ENCODE results near the gene SLC38A1. TPM values are rescaled to one million over a fixed set of nuclear protein-coding genes. Genes with fewer than 3 reads are reported as not detected.

The SLC38A1 gene
- total RNA-seq, 1 donor from 2014 or later, result 44.7 TPM

DNA sequence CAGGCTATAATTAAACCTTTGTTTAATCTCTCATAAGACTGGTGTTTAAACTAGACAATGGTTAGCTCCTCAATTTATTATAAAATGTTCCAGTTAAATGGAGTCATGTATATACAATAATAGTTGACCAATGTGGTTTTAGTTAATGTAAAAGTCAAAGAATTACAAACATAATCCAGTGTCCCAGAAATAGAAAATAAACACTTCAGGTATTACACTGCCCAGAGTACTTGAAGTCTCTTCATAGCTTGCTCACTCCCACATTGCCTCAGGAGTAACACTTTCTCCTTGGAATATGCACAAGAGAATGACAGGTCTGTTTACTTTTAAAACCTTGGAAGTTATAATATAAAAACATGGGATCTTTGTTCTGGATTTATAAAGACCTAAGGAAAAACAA, 60.5 kb downstream of the SLC38A1 start:
- no peaks in the 10 kb centered on the region for H3K9me3 ChIP-seq
- no peaks in the 10 kb centered on the region for H3K27me3 ChIP-seq
- peaks cover 0 to 3% of the 10 kb centered on the region in 2 donors for H3K36me3 ChIP-seq
- H3K4me1 ChIP-seq, result peaks cover 22% of the 10 kb centered on the region
- no peak for DNase-seq (ENCODE audit: extremely low spot score in 2 of 2)
- H3K4me3 ChIP-seq, result no peak overlapping the region
- no peak overlapping the region for H3K27ac ChIP-seq
- TF ChIP-seq, protein P1, sequence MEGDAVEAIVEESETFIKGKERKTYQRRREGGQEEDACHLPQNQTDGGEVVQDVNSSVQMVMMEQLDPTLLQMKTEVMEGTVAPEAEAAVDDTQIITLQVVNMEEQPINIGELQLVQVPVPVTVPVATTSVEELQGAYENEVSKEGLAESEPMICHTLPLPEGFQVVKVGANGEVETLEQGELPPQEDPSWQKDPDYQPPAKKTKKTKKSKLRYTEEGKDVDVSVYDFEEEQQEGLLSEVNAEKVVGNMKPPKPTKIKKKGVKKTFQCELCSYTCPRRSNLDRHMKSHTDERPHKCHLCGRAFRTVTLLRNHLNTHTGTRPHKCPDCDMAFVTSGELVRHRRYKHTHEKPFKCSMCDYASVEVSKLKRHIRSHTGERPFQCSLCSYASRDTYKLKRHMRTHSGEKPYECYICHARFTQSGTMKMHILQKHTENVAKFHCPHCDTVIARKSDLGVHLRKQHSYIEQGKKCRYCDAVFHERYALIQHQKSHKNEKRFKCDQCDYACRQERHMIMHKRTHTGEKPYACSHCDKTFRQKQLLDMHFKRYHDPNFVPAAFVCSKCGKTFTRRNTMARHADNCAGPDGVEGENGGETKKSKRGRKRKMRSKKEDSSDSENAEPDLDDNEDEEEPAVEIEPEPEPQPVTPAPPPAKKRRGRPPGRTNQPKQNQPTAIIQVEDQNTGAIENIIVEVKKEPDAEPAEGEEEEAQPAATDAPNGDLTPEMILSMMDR (IDR thresholded peaks at IDR 0.05), result no peak
- TF ChIP-seq POLR2AphosphoS5 (IDR thresholded peaks at IDR 0.05; ENCODE audit: insufficient read depth in 1 of 2, low read depth in 1 of 2) (no peak), POLR2A (IDR thresholded peaks at IDR 0.05) (no peak)
- intact Hi-C loops (cut with DNase I), result no loop called here

DNA sequence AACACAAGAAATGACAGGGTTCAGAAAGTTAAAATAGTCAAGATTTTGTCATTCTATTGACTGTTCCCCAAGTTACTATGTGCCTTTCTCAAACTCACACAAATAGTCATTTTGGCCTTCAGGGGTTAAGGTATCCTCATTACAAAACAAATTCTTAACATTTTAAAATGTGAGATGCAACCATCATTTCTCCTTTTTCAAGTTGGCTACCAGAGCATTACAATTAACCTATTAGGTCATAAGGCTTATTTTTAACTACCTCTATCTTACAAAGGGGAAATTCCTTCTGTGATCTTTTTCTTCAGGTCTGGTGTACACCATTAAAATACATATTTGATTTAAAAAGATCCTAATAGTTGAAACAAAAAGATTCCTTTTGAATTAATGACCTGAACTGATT, 61.2 kb downstream of the SLC38A1 start:
- peaks cover 22% of the 10 kb centered on the region for H3K4me1 ChIP-seq
- H3K27ac ChIP-seq, result no peak overlapping the region
- H3K36me3 ChIP-seq, result peaks cover 0 to 7% of the 10 kb centered on the region in 2 donors
- intact Hi-C loops (cut with DNase I), result no loop called here
- no peaks in the 10 kb centered on the region for H3K27me3 ChIP-seq
- H3K9me3 ChIP-seq, result no peaks in the 10 kb centered on the region
- H3K4me3 ChIP-seq, result no peak overlapping the region
- DNase-seq (ENCODE audit: extremely low spot score in 2 of 2), result no peak
- TF ChIP-seq POLR2A (IDR thresholded peaks at IDR 0.05) (no peak), POLR2AphosphoS5 (IDR thresholded peaks at IDR 0.05; ENCODE audit: insufficient read depth in 1 of 2, low read depth in 1 of 2) (no peak)
- TF ChIP-seq, protein P1 (IDR thresholded peaks at IDR 0.05), result no peak

DNA sequence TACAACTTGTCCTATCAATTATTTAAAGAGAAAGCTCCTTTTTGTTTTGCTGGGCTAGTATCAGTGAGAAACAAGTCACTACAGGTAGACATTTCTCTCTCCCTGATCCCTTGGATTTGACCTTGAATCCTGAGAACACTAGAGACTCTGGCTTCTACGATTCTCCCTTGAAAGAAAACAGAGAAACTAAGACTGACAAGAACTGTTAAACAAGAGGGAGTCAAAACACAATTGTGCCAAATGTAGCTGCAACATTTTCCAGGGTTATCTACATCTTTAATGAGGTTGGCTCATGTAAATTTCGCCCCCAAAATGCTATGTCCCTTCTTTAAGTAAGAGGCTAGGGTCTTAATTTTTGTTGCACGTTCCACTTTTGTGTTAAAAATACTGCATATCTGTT, 62.4 kb downstream of the SLC38A1 start:
- Histone ChIP-seq H3K27ac (no peak overlapping the region), H3K9me3 (no peaks in the 10 kb centered on the region), H3K4me1 (peaks cover 22% of the 10 kb centered on the region), H3K36me3 (peaks cover 0 to 7% of the 10 kb centered on the region in 2 donors), H3K4me3 (no peak overlapping the region), H3K27me3 (no peaks in the 10 kb centered on the region)
- intact Hi-C loops (cut with DNase I), result no loop called here
- TF ChIP-seq POLR2AphosphoS5 (IDR thresholded peaks at IDR 0.05; ENCODE audit: insufficient read depth in 1 of 2, low read depth in 1 of 2) (no peak), POLR2A (IDR thresholded peaks at IDR 0.05) (no peak)
- TF ChIP-seq, protein P1 (IDR thresholded peaks at IDR 0.05), result no peak
- no peak for DNase-seq (ENCODE audit: extremely low spot score in 2 of 2)

DNA sequence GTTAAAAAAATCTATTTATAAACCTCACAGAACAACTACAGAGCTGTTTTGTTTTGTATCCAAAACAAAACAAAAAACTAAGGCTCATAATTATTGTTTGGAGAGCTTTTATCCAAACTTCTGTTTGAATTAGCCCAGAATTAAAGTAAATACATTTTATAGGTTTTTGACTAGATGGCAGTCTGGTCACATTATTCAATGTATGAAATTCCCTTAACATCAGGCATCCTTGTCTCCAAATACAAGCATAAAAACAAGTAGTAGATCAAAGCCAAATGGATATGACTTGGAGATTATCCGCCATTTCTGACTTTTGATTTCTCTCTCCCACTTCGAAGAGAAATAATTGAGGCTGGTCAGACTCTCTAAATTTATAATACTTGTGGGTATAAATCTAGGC, 63.5 kb downstream of the SLC38A1 start:
- no peak for DNase-seq (ENCODE audit: extremely low spot score in 2 of 2)
- intact Hi-C loops (cut with DNase I), result no loop called here
- H3K4me1 ChIP-seq, result peaks cover 21% of the 10 kb centered on the region
- no peak overlapping the region for H3K27ac ChIP-seq
- H3K27me3 ChIP-seq, result no peaks in the 10 kb centered on the region
- TF ChIP-seq, protein P1 (IDR thresholded peaks at IDR 0.05), result no peak
- TF ChIP-seq POLR2A (IDR thresholded peaks at IDR 0.05) (no peak), POLR2AphosphoS5 (IDR thresholded peaks at IDR 0.05; ENCODE audit: insufficient read depth in 1 of 2, low read depth in 1 of 2) (no peak)
- H3K9me3 ChIP-seq, result no peaks in the 10 kb centered on the region
- peaks cover 0 to 7% of the 10 kb centered on the region in 2 donors for H3K36me3 ChIP-seq
- no peak overlapping the region for H3K4me3 ChIP-seq

DNA sequence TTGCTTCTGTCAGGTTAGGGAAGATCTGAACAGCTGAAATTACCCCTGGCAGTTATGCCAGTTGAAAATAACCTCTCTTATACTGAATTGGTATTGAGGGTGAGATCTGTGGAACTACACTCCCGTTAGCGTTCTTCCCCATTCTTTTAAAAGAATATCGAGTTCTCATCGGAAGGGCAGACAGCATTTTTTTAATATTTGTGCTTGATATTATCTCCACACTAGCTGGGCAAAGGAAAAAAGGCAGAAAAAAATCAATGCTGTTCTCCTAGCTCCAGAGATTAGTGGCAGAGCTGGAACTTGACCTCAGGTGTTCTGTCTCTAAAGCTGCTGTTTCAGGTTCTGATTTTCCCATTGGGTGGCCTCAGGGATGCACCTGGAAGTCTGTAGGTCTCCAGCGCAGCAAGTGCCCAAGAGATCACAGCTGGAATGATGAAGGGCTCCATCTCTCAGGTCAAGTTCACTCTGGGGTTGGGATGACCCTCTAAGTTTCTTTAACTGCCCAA, 67.5 kb downstream of the SLC38A1 start:
- no peak overlapping the region for H3K27ac ChIP-seq
- no peak overlapping the region for H3K4me3 ChIP-seq
- peaks cover 0 to 21% of the 10 kb centered on the region in 2 donors for H3K36me3 ChIP-seq
- TF ChIP-seq, protein P1 (IDR thresholded peaks at IDR 0.05), result no peak
- TF ChIP-seq POLR2A (IDR thresholded peaks at IDR 0.05) (no peak), POLR2AphosphoS5 (IDR thresholded peaks at IDR 0.05; ENCODE audit: insufficient read depth in 1 of 2, low read depth in 1 of 2) (no peak)
- intact Hi-C loops (cut with DNase I), result no loop called here
- no peaks in the 10 kb centered on the region for H3K27me3 ChIP-seq
- no peak for DNase-seq (ENCODE audit: extremely low spot score in 2 of 2)
- H3K9me3 ChIP-seq, result no peaks in the 10 kb centered on the region
- no peaks in the 10 kb centered on the region for H3K4me1 ChIP-seq

Measured in vagina (tissue), 2 donors.